KG1 (cell line): ENCODE measurements around the gene FANCC.
"Not testable (repeated sequence)": the region's sequence is repeated elsewhere in the genome, so short reads cannot be mapped to it uniquely, and the experiment has no call there.

Source experiments
- DNase-seq: peaks from one replicate; lab custom pipeline; 2025; lab: John Stamatoyannopoulos, UW

FANCC gene

DNA sequence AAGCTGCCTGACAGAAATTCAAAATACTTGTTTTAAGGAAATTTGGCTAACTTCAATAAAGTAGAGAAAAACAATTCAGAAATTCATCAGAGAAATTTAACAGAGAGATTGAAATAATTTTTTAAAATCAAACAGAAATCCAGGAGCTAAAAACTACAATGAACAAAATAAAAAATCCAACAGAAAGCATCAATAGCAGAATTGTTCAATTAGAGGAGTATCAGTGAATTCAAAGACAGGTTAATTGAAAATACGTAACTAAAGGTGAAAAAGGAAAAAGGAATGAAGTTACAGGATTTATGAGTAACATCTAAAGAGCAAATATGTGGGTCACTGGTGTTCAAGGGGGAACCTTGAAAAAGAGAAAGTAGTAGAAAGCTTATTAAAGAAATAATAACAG is 36.8 kb downstream of the FANCC start:
- DNase-seq = no peak

DNA sequence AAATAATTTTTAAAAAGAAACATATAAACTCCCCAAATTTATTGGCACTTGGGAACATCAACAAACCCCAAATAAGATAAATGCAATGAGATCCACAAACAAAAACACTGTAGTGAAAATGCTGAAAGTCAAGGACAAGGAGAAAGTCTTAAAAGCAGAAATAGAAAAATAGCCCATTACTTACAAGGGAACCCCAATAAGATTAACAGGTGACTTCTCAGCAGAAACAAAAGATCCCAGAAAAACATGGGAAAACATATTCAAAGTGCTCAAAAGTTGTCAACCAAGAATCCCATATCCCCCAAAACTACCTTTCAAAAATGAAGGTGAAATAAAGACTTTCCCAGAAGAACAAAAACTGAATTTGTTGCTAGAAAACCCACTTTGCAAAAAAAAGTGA is 40.0 kb downstream of the FANCC start:
- no peak for DNase-seq

DNA sequence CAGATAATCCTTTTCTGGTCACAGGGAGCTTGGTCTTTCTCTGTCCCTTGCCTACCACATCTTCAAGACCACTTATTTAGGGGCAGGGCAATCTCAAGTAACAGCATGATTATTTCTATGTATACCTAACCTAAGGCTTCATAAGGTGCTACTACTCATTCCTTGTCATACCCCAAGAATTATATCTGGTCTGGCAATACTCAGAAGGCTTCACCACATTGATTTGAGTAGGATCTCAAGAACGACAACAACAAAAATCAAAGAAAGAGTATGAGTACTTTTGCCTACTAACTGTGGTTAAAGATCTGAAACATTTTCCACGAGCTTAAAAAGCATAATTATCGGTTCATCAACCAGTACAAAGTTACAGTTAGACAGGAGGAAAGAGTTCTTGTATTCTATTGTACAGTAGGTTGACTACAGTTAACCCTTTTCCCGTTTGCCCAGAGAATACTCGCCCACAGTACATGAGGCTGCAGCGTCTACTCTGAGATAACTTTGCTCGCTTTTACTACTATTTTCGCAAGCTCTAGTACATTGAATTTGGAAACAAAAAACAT is 41.0 kb downstream of the FANCC start:
- no peak for DNase-seq

DNA sequence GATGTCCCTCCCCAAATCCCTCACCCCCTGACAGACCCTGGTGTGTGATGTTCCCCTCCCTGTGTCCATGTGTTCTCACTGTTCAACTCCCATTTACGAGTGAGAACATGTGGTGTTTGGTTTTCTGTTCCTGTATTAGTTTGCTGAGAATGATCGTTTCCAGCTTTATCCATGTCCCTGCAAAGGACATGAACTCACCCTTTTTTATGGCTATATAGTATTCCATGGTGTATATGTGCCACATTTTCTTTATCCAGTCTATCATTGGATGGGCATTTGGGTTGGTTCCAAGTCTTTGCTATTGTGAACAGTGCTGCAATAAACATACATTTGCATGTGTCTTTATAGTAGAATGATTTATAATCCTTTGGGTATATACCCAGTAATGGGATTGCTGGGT is 43.3 kb downstream of the FANCC start:
- DNase-seq = not testable (repeated sequence)

DNA sequence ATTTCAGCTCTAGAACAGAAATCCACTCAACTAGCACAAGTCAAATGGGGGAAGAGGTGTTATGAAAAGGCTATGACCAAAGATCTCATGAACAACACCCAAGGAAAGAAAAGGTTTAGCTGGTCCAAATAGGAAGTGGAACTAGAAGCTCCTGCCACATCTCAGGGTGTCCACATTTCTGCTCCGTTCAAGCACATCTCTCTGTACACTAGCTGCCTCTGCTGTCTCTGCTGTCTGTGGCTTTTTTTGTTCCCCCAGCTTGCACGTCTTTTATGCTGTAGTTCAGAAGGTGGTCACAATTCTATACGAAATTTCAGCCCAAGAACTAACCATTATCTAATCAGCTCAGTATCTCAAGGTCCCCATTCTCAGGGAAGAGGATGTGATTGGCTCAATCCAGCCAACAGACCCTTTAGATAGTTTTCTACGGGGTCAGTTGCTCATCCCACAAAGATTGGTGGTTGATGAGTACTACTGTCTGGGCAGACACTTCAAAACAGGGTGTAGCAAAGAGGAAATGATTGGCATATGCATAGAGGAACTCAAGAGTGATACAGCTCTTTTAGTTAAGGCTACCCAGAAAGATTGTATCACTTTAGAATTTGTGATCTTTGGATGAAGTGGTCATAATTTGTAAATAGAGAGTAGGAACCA is 44.0 kb downstream of the FANCC start:
- DNase-seq = no peak

DNA sequence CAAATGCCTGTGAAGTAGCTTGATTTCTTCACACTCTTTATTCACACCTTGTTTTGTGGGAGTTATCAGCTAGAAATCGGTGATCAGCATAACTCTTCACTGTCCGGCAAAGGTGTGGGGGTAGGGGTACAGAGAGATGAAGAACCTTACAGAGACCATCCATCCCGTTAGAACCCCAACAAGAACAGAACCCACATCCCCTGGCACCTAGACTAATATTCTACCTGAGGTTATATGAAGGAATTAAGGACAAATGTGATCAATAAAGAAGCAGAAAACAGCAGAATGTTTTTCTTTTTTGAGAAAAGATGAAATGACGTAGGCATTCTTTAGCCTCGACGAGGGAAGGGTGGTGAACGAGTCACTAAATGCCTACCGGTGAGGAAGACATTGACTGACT is 44.7 kb downstream of the FANCC start:
- DNase-seq = no peak

DNA sequence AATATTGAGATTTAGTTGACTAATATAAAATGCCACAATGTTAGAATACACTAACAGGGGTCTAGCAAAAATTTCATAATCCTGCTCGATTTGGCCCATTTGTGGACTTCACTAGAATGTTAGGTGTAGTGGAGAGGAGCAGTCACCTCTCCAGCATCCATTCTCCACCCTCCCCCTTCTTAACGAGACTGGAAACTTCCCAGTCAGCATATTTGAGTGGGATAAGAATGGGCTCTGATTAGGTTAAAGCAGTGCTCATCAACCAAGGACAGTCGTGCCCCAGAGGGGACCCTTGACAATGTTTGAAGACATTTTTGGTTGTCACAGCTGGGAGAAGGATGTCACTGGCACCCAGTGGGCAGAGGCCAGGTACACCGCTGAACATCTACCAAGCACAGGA is 46.7 kb downstream of the FANCC start:
- no peak for DNase-seq

DNA sequence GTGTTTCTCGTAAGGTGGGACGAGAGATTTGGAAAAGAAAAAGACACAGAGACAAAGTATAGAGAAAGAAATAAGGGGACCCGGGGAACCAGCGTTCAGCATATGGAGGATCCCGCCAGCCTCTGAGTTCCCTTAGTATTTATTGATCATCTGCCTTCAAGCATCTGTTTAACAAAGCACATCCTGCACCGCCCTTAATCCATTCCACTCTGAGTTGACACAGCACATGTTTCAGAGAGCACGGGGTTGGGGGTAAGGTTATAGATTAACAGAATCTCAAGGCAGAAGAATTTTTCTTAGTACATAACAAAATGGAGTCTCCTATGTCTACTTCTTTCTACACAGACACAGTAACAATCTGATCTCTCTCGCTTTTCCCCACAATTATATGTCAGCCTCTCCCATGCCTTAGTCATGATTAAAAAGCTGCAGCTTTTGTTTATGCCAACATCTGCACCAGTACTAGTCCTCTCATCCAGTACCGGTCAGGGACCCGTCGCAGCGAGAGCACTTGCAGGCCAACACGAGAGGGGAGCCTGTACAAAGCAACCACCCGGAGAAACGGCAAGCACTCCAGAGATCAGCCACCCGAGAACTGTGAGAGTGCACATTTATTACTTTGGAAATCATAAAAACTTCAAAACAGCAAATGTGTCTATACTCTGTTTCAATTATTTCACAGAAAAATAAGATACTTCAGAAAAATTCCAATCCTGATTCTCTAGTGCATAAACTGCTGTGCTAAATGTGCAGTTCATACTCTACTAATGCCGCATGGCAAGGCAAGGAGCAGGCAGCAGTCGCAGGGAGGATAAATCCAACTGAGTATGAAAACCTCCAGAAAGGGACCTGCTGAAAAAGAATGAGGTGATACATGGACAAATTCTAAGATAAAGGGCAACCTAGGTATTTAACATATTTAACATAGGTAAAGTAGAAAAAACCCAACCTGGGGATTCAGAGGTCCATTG is 47.4 kb downstream of the FANCC start:
- DNase-seq = not testable (repeated sequence)

DNA sequence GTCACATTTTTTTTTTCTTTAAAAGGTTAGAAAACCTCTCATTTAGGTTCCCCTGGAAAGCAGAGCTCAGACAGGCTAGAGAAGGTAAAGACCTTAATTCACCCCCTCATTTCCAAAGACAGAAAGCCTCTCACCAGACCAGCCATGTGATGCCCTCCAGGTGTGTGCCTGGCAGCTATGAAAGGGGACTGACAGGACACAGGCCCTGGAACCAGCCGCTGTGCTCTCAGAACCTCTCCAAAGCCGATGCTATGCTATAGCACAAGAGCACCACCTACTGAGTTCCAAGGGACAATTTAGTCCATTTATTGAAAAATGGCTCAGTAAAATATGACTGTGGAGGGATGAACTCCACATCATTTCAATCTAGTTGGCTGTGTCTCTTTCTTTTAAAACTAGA is 48.8 kb downstream of the FANCC start:
- DNase-seq = no peak

DNA sequence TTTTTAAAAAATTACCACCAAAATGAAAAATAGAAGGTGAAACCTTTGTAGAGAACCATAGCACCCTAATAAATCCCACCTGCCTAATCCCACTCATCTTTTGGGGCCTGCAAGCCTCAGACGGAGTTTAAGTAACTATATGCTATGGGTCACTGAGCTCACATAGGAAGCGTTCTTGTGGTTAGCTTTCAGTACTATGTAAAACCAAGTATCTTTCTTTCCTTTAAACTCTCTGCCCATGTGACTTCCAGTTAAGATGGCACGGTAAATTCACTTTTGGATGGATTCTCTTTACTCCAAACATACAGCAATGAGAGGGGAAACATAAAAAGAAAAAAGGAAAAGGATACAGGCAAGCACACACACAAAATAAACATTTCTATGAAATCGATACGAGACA is 50.9 kb downstream of the FANCC start:
- DNase-seq = no peak

DNA sequence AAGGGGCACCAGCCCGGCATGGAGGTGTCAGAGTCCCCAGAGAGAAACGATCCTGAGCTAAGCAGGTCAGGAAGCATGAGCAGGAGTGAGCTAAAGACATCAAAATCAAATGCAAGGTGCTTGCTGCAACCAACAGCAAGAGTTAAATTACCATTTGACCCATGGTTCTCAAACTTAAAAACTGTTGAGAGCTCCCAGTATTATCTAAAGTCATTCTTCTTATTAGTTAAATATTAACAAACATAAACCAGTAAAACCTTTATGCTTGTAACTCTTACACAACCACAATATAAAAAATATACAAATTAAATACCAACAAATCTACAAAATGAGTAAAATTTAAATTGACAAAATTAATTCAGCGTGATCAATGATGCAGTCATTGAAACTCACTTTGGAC is 51.5 kb downstream of the FANCC start:
- no peak for DNase-seq

DNA sequence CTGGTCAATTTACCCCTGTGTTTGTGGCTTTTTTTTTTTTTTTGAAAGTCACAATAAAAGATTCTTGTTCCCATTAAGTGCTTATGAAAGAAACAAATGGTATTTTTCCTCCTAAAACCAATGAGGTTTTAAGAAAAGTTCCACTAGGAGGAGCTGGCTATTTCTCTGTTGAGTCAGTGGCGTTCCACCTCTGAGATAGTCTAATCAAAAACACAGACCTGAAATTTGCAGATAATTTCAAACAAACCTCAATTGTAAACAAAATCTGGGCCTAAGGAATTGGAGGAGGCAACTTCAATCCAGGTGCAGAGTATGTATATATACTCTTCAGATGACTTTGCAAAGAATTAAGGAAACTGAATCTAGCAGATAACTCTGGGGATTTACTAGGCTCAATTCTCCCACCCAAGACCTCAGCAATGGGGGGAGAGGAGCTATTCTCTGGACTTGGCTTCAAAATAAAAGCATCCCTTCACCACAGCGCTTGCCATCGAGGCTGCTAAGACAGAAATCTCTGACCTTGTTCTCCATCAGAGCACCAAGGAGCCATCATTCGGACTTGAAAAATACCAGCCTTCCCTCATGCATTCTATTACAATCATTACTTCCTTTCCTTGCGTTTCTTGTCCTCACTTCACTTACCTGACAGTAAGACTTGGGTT is 52.4 kb downstream of the FANCC start:
- no peak for DNase-seq

DNA sequence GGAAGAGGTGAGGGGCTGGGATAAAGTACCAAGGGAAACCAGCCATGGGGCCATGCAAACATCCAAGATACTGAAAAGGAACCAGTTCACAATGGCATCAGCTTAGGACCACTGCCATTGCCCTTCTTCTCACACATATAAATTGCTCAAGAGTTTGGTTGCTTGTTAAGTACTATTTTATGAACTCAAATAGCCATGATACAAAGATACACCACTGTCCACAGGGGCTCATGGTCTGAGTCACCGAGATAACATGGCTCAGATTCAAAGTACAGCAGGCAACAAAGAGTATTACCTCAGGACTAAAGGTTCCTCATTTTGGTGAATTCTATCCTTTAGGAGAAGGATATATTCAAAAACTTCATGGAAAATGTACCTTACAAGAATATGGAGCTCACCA is 55.6 kb downstream of the FANCC start:
- DNase-seq = no peak

DNA sequence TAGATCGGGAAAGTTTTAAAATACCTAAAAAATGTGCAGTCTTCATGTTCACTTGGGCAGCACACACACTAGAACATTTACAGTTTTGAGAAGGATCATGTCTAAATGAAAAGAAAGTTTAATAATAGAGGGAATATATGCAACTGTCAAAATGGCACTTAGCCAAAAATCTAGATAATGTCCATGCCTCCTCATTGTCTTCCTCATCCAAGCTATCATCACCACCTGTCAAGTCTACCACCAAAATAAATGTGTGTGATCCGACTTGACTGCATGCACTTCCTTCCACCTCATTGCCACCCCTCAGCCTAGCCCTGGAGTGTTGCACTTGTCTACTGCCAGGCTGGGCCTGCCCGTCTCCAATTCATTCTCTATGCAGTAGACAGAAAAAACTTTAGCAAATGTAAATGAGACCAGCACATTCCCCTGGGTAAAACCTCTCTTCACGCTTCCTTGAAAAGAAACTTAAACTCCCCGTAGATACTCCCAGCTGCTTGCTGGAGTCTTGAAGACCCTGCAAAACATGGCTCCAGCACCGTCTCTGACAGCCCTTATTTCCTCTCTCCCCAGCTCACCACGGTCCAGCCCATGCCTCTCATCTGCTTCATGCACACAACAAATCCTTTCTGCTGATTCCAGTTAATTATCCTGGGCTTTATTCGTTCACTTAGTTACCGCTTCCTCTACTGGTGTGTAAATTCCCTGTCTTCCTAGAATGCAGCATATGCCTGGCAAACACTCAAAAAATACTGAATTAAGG is 66.9 kb downstream of the FANCC start:
- no peak for DNase-seq

DNA sequence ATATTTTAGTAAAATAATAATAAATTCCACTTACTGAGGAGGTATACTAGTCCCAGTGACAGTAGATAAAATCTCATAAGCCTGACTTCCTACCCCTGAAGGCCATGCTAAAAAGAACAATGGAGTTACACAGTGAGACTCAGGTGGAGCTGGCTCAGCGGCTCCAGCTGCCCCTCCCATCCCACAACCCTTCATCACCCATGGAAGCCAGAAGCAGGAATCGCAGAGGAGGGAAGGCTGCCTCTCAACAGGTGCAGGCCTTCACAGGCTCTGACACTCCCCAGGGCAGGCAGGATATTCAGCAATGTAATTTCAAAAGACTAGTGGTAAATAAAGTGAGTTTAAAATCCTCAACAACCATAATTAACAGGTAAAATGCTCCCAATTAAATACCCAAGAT is 67.5 kb downstream of the FANCC start:
- no peak for DNase-seq

DNA sequence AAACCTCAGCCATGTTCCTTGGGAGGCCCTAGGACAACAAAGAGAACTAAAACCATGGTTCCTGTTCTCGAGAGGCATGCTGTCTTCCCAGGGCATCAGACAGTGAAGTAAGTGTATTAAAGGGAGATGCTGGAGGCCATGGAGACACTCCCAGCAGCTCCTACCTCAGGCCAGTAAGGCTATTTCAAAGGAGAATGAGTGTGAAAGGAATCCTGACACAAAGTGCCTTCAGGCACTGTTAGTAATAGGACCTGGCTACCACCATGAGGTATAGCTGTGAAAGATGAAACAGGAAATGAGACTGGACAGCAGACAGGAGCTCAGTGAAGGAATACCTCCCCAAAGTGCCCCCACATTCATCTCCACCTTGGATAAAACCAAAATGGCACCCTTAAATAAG is 71.0 kb downstream of the FANCC start:
- no peak for DNase-seq

DNA sequence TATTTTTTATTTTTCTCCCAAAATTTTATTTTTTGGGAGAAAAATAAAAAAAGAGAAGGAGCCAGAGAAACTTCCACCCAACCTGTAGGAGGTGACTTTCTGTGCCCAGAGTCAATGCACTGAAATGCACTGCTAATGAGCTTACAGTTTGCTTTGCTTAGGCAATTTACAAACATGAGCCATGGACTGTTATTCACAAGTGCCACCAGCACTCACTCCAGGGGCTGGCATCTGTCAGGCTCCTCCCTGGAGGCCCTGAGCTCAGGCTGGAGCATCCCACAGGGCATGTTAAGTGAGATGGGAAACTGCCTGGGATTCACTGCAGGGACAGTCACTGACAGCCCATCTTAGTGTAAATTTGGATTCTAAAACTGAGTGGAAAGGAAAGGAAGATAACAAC is 74.9 kb downstream of the FANCC start:
- no peak for DNase-seq

DNA sequence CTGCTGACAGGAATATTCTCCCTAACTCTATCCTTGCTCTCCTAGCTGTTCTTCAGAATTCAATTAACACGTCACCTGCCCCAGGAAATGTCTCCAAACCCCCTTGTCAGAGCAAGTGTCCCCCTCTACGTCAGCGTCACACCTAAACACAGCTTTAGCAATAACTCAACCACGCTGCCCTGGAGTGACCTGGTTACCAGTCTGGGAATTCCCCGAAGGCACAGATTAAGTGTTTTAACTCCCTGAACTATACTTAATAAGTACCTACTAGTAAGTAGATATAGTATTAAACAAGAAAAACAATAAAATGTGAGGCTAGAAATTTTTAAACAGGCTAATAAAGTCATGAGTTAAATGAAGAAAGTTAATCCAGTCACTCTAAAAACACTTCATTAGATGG is 78.4 kb downstream of the FANCC start:
- DNase-seq = no peak

DNA sequence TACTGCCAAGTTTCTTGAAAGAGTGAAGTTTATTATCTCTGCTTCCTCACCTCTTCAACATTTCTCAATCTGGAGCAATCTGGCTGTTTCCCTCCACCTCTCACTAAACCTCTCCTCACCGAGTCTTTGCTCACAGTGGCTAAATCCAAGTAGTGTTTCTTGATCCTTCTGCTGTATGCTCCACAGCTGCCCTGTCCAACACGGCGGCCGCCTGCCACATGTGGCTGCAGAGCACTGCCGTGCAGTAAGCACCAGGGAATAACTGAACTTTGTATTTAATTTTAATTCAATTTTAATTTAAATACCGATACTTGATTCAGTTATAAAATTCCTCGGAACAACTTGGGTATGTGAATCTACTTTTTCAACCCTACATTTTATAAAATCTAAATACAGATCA is 80.2 kb downstream of the FANCC start:
- DNase-seq = no peak

DNA sequence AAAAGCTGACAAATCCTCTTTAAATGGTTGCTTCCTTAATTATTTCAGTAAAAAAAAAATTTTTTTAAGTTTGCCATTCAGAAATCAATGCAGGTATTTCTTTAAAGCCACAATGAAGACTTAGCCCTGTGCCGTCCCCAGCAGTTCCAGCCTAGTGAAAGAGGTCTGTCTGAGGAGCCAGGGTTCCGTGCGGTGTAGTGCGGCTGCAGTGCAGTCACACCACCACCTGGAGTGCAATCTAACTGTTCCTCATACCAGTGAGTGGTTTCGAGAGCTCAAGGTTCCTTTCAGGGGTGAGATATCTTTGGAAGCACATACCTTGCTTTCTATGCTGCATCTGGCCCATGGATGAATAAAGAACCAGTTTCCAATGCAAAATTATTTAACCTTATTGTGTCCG is 87.5 kb downstream of the FANCC start:
- no peak for DNase-seq

DNA sequence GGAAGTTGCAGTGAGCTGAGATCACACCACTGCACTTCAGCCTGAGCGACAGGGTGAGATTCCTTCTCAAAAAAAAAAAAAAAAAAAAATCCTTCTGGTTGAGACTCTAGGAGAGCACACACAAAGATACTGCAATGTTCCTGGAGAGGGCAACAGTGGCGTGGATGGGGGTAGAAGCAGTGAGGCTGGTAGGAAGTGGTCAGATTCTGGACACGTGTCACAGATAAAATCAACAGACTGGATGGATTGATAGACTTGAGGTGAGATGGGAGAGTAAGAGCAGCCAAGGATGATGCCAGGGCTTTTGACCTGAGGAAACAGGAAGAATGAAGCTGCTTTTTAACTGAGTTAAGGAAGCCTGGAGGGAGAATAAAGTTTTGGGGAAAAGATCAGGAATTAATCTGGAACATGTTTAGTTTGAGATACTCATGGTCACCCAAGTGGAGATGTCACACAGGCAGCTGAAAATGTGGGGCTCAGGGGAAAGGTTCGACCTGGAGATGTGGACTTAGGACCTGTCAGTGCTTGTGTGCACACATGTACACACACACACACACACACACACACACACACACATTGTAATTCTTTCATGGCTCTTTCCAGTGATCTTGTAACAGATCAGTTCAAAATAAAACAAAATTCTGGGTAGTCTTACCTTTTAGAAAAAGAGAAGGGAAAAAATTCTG is 88.1 kb downstream of the FANCC start:
- DNase-seq = no peak
